ENCODE results near the gene CKMT2. TPM values are rescaled to one million over a fixed set of nuclear protein-coding genes. Genes with fewer than 3 reads are reported as not detected.
A peak's percentile ranks its signal among the peaks of the same experiment; 100 is the strongest.

CKMT2 gene
- total and polyA plus RNA-seq, 2 of the 8 experiments (the other 6 are each of a cell fraction or from before 2014, with no cell fraction given): 2.4 to 5.0 TPM

DNA sequence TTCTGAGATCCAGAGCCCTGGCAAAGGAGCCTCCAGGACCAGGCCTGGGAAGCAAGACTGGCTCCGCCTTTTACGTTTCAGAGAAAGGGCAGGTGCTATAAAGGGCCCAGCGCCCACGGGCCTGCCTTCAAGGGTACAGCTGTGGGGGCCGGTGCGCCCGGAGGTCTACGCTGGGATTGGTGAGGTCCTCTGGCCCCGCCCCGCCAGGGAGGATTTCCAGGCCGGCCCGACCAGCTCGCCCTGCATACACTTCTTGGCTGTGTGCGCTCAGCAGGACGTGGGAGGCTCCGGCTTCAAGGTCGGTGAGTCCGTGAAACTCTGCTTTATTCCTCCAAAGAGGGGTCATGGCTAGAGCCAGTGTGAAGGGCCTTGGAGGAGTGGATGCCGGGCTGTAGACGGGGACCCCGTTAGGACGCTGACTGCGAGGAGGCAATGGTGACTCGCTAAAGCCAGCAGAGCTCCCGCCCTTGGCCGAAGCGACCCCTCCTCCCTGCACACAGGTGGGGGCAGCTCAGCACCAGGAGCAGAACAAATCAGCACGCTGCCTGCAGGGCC is at the start of gene CKMT2 (continued):
- TF ChIP-seq TCF12 (IDR thresholded peaks at IDR 0.05; ENCODE audit: low read depth, low read length) (no peak), SIN3A (conservative IDR thresholded peaks at IDR 0.05 in 1 of 2, IDR thresholded peaks at IDR 0.05 in 1 of 2; ENCODE audit: low read depth in 1 of 2, low read length in 2 of 2) (no peak), TAF1 (IDR thresholded peaks at IDR 0.05; ENCODE audit: low read depth, low read length) (peak; percentile 69)

All from H1 (cell line).